Left hindlimb (tissue), 1 donor: ENCODE results near the gene KRTCAP2.

Experiments used
- DNase-seq: peaks from one replicate; pipeline ENCODE4 v3.0.0-alpha.2; 2018

The KRTCAP2 gene

DNA sequence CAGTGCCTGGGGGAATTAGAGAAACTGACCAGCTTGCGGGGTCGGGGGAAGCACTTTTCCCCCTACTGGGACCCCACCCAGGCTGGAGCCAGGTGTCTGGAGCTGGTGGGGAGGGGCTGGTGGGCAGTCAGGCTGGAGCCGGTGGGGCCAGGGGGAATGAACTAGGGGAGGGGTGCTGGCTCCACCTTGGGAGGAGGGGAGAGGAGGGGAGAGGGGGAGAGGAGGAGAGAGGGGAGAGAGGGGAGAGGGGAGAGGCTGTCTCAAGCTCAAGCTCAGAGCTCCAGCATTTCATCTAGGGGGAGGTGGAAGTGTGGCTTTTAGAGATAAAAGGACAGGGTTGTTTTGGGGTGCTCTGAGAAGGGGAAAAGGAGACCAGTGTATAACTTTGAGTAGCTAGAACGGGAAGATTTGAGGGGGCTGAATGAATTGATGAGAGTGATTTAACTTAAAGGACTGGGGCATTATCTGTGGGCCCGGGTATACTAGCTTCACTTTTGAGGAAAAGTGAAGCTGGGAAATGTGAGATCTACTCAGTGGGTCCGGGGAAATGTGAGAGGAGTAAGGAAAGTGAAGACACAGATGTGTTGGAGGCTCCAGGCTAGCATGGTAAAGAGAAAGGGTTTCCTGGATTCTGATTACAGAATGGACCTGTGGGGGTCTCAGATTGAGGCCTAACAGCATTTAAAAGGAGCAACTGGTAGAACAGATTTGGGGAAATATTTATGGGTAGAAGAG is 42.7 kb downstream of the KRTCAP2 start:
- DNase-seq: no peak

DNA sequence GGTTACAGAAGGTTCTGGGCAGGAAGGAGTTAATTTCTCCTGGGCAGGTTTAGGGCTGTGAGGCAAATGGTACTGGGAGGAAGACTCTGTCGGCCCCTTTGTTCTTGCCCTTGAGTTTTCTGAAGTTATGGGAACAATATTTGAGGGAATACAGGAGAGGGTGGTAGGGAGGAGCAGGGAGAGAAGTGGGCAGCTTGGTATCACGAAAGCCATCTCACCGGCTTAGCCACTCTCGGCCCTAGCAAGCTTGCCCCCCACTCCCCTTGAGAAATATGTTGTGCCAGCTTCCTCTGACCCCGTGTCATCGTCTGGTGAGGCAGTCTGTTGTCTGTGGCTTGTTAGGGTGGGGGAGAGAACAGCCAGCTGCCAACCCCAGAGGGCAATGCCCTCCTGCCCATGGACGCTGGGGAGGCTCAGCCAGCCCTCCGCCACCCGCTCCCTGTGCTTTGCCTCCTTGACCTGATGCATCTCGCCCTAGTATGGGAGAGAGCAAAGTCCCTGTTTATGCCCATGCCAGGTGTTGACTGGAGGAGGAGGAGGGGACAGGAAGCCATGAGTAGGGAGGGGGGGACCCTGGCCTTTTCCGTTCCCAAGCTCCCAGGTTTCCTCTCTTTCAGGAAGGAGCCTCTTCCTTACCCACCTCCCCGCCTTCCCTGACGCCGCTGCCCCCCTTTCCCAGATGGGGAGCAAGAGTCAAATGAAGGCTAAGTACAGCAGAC is 44.2 kb downstream of the KRTCAP2 start:
- no peak for DNase-seq

DNA sequence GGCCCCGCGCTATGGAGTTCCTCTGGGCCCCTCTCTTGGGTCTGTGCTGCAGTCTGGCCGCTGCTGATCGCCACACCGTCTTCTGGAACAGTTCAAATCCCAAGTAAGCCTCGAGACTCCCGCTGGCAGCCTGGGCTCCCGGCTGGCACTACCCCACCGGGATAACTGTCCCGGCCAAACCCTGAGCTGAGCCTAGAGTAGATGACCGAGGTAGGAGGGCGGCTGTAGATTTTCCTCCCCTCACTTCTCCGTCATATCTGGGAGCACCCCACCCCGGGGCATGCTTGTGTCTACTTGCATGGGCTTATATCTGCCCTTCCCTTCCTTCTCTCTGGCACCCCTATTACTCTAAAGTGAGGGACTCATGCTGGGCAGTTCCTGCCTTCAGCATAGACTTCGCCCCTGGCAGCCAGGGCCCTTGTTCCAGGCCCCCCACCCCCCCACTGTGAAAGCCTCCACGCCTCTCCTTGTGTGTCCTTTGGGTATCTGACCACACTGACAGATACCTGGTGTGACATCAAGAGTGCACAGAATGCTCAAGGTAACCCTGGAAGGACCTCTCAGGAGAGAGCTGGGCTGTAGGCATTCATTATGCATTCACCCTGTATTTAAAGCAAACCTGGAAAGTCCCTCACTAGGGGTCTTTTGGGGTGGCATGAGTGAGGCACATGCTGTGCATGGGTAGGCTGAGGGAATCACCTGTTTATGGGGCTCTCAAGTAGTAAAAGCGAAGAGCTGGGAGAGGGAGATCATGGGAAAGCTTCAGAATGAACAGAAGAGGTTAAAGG is 44.9 kb downstream of the KRTCAP2 start:
- no peak for DNase-seq

DNA sequence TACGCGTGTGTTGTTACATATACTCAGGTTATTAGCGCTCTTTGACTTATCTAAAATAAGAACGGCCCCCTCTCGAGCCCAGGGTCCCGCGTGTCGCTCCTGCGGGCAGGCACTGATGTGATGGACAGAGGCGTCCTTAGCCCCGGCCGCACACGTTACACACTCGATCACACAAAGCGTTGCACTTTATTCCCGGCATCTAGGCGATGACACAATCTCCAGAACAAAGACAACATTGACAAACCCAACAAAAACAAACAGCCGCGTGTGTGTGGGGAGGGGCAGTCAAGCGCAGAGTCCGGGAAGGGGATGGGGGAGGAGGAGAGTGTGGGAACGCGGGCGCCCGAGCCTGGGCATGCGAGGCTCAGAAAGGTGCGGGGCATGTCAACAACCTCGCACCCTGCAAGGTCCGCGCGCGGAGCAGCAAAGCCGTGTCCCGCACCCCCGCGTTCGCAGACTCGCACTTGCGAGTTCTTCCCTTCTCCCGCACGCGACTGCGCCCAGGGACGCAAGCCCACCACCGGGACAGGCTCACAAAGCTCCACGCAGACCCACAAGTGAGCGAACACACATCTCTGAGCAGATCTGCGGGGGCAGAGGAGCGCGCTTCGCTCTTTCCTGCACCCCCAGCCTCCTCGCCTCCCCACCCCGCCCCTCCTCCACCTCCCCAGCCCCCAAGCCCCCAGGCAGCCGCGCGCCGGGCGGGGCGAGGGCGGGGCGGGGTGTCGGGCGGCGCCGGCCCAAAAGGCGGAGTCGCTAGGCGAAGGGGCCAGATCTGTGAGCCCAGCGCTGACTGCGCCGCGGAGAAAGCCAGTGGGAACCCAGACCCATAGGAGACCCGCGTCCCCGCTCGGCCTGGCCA is 45.8 kb downstream of the KRTCAP2 start, which contains the start of gene EFNA1:
Gene EFNA1, plus strand, starts transcription at position 772 of the 862 bp plus-strand sequence. CDS start 102 bp downstream, outside the sequence.
- peak; percentile 64 for DNase-seq

DNA sequence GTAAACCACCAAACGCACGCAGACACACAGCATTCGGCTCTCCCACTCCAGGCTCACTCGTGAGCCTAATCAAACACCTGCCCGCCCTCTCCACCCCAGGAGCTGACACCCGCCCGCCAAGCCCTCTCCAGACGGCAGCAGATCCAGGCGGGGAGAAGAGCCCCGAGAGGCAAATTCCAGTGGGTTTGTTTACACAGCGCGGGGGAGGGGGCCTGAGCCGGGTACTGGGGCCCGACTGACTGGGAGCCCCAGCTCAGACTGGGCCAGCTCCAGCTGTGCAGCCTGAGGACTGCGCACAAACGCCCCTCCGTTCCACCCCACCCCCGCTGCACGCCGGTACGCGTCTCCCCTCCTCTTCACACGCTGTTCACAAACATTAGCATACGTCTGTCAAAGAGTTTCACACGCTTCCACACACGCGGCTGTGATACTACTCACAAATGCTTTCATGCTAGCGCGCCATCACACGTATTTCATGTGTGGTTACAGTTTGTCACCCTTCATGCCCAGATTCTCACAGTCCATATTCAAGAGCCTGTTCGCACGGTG is 46.5 kb downstream of the KRTCAP2 start:
- peak; percentile 69 for DNase-seq

DNA sequence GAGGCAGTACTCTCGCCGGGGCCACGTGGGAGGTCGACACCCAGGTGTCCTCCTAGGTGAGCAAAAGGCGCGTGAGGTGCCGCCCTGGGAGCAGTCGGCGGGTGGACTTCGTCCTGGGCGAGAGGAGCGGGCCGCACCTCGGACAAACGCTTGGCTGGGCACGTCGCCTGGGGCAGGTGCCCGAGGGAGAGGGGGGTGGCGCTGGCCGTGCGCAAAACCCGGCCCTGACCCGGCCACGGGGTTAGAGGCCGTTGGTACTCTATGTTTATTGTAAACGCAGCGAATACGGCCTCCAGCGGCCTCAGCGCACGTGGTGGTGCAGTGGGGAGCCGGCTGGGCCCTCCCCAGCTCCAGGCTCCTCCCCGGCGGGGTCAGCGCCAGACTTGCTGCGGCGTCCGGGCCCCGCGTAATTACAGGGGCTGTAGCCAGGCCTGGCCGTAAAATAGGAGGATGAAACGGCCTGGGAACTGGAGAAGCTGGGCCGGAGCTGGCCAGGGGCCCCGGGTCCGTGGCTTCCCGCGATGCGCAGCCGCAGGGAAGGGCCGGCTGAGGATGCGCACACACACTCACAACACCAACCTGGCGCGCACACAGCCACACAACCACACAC is 47.1 kb downstream of the KRTCAP2 start:
- DNase-seq: peak; percentile 87

DNA sequence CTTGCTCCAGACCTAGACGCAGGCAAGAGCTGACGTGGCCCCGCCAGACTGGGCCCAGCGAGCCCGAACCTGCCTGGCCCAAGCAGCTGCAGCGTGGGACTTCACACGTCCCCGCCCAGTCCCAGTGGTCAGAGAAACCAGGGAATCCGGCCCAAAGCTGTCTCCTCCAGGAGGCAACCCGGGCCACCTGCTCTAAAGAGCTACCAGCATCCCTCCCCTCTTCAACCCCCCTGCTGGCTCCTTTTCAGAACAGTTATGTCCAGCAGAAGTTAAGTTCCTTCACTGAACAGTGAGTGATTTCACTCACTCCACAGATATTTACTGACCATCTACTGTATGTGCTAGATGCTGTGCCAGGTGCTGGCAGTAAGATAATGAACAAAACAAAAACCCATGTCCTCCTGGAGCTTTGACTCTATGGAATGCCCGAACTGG is 47.6 kb downstream of the KRTCAP2 start:
- DNase-seq: no peak

DNA sequence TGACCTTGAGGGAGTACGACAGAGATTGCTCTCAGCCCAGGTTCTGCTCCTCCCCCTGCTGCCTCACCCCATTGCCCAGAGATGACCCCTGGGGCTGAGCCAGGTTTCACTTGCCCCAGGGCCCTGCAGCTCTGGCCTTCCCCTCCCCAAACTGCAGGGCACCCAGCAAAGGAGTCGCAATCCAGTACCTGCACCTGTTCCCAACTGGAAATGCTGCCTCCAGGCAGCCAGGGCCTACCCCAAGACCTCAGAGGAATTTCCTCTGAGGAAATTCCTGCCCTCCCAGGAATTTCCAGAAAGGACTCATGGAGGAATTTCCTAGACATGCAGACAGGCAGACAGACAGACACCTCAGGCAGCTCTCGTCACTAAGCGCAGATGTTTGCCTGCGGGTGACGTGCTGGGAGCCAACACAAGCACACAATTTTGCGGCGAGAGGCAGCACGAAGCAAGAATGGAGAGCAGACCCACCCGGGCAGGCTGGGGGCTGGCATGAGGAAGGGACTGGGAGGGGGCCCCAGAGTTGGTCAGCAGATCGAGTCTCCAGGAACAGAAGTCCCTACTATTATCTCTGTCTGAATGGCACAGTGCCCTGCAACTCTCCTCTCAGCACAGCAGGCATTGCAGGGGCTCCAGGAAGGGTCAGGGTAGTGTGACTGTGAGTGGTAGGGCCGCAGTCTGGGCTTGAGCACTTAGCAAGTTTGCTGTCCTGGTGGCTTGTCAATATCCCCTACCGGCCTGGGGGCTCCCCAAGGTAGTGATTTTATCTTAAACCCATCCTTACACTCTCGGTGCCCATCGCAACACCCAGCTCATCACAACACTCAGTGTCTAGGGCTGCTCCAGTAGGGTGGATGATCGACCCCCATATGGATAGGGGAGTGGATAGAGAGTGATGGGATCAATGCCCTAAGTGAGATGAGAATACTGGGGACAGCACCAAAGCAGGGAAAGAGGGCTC is 48.3 kb downstream of the KRTCAP2 start:
- peak; percentile 62 for DNase-seq

DNA sequence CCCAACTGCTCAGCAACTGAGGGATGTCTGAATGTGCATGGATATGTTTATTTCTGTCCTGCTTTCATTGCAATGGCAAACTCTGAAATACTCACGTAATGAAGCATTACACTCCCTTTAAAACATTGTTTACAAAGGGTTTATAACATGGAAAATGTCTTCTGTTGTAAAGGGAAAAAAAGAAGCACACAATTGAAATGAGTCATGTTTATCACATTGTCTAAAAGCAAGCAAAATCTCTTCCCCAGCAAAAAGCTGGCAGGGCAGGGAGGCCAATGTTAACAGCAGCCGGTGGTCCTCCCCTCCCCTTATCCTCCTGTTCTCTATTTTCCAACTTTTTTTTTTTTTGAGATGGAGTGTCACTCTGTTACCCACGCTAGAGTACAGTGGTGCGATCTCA is 49.3 kb downstream of the KRTCAP2 start:
- DNase-seq: no peak

DNA sequence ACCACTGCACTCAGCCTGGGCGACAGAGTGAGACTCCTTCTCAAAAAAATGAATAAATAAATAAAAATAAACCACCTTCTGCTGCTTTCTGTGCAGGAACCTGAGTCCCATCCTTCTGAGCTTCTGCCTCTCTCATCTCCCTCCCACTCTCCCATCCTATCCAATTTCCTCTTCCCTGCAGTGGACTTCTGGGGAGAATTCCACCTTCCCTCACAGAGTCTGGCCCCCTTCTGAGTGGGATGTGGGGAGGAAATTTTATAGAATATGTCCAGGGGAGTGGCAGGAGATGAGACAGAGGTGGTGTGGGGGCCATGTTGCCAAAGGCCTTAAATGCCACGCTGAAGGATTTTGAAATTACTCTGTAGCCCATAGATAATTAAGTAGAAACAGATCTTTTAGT is 50.8 kb downstream of the KRTCAP2 start:
- DNase-seq: no peak

DNA sequence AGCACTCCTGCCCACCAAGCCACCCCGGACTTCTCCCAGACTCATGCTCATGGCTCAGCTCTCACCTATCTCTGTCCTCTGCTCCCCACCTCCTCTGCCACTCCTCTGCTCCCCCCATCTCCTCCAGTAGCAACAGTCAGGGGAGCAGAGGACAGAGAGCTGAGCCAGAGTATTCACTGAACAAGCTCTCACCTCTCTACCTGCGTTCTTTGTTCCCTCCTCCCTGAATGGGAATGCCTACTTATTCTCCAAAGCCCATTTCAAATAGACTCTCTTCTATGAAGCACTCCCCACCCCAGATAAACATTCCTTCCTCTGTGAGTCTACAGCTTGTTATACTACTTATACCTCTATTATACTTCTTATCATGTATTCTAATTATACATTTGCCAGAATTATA is 51.9 kb downstream of the KRTCAP2 start:
- DNase-seq: no peak

DNA sequence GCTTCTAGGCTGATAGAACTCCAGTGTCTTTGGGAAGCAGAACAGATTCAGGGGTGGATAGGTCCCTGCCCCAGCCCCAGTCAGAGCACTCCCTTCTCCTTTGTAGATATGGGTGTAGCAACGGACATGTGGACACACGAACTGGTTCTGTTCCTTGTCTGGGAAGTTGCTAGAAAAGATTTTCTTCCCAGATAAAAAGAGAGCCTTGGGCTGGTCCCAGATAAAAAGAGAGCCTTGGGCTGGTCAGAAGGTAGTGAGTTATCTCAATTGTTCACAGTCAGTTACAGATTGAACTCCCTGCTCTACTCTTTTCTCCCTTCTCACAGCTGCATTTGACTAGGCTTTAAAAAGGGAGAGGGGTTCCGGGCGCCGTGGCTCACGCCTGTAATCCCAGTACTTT is 52.9 kb downstream of the KRTCAP2 start:
- no peak for DNase-seq
